AG04449 (cell line): ENCODE results near the gene FASTKD2.
"Not testable (repeated sequence)": the region's sequence is repeated elsewhere in the genome, so short reads cannot be mapped to it uniquely, and the experiment has no call there.

Experiments
- CTCF ChIA-PET: fragments of 350-600 bp; formaldehyde crosslinking; extraction: SDS; loops from one replicate; lab custom pipeline; 2021; ENCODE audit warnings: antibody characterized with exemption; lab: Yijun Ruan, JAX
- POLR2A ChIA-PET: fragments of 400-600, 350-600 bp; formaldehyde crosslinking; extraction: SDS; loops from one replicate; lab custom pipeline; 2020; ENCODE audit warnings: antibody characterized with exemption, inconsistent platforms; lab: Yijun Ruan, JAX
- DNase-seq: peaks from one replicate; pipeline ENCODE4 v3.0.0-alpha.2; 2010; ENCODE audit warnings: low read depth, low spot score
- H3K4me3 ChIP-seq: 2 replicates; pipeline ENCODE4 v1.5.1; 2011; ENCODE audit warnings: low read depth, mild to moderate bottlenecking, control low read depth, low read length
- TF ChIP-seq, protein P1 (sequence below): IDR thresholded peaks from one replicate; pipeline ENCODE4 v1.5.1; 2011; ENCODE audit warnings: mild to moderate bottlenecking, moderate library complexity, low read length, control low read depth, inconsistent platforms; ENCODE audit not compliant: insufficient read depth; ENCODE audit errors: missing control alignments

FASTKD2 gene

DNA sequence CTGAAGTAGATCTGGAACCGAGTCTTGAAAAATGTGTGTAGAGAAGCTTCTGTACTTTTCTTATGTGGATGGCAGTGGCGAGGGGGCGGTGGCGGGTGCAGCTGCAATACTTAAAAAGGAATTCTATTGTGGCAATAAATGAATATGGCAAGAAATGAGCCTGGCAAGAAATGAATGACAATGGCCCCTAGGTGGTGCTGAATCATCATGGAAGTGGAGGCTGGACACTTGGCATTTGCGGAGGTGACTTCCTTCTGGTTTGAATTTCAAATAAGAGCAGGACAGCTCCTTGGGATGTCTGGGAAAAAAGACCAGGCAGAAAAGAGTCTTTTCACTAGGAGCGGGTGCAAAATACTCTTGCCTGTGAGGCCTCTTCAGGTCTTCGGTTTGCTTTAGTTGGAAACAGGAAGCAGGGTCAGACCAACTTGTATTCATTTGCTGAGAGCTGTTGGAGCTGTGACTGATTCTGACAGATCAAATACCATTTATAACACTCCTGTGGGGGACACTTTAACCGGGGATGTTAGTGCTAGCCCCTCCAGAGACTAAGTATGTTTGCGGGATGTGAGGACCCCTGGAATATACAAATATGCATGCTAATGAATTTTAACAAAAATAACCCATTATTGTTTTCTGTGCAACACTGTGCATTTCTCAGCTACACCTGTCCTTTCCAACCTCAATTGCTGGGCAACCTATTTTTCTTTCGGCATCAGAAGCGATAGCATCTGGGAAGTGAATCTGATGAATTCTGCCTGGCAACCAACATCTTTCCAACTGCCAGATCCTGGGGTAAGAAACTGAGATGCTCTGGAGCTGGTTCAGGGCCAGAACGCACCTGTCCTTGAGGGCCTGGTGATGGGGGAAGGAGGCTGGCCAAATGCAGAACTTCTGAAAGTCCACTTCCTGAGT lies 35.4 kb downstream of the FASTKD2 start:
- H3K4me3 ChIP-seq = no peak overlapping the region
- ChIA-PET CTCF (interaction anchor here (0.6 to 6.6 kb wide), 37 partner anchors 10 to 1704 kb away, joined by 3 to 68 read pairs (median 4); partner anchors contain the start of gene KLF7), POLR2A (interaction anchor here (1.0 kb wide), 1 partner anchor 365 kb away, joined by 3 read pairs; the partner anchor contains the start of gene KLF7)
- peak; percentile 38 for DNase-seq
- TF ChIP-seq, protein P1, sequence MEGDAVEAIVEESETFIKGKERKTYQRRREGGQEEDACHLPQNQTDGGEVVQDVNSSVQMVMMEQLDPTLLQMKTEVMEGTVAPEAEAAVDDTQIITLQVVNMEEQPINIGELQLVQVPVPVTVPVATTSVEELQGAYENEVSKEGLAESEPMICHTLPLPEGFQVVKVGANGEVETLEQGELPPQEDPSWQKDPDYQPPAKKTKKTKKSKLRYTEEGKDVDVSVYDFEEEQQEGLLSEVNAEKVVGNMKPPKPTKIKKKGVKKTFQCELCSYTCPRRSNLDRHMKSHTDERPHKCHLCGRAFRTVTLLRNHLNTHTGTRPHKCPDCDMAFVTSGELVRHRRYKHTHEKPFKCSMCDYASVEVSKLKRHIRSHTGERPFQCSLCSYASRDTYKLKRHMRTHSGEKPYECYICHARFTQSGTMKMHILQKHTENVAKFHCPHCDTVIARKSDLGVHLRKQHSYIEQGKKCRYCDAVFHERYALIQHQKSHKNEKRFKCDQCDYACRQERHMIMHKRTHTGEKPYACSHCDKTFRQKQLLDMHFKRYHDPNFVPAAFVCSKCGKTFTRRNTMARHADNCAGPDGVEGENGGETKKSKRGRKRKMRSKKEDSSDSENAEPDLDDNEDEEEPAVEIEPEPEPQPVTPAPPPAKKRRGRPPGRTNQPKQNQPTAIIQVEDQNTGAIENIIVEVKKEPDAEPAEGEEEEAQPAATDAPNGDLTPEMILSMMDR = peak; percentile 68

DNA sequence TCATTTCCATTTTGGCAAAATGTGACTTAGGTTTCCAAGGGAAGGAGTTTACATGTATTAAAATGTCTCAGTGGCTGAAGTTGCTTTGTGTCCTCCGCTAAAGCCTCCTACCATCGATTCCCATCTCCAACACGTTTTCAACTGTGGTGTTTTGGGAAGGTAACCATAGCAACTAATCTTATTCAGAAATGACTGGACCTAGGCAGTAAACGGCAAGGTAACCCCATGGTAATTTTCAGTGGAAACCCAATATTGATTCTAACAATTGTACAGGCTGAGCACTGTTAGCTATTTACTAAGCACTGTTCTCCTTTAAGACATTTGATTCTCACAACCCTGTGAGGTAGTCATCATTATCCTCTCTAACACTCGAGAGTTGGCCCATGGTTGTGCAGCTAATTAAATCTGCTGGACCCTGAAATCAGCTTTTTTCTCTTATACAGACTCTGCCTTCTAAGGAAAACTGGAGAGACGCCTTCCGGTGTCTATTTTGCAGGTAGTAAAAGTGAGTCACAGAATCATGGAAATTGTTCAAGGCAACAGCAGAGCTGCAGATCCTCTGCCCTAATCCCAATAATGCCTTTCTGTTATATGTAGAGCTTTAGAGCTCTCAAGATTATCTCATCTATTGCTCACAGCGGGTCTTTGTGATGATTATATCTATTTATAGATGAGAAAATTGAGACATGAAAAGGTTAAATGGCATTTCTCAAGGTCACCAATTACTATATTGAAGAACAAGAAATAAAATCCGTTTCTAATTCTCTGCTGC lies 36.2 kb downstream of the FASTKD2 start:
- no peak for DNase-seq
- CTCF ChIA-PET = interaction anchor here (0.8 to 6.6 kb wide), 20 partner anchors 11 to 933 kb away, joined by 3 to 68 read pairs (median 5); no protein-coding TSS in a partner anchor

DNA sequence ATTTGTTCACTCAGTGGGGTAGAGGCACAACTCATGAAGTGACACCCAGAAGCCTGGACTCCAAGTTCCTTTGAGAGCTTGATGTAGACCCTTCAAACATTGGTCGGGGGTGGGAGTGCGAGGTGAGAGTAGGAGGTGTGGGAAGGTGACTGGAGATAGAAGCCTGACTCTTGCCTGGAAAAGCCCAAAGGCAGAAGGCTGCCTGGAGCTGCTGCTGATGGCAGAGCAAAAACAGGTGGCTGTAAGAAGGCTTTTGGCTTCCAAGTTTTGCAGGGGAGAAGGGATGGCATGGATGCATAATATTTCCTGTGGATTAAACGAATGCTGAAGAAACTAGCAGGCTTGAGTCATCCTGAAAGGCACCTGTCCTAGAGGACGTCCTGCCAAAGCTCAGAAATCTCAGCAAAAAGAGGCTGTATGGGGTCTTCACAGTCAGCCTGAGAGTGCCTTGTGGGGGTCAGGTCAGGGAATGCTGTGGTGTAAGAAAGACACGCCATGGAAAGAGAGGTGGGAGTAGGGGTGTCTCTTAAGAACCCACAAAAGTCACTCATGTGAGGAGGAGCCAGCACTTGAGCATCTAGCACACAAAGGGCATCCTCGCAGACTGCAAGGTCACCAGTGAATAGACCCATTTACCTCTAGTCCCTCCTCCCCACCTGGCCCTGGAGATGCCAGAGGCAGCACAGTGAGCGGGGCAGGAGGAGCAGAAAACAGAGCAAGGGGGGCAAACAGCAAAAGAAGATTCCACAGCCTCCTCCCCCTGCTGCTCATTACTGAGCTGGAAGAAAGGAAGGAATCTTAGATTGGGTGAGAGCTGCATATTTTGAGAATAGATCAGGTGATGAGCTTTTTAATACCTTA lies 37.5 kb downstream of the FASTKD2 start:
- POLR2A ChIA-PET = no interaction called here
- H3K4me3 ChIP-seq = no peak overlapping the region
- DNase-seq = no peak
- CTCF ChIA-PET = interaction anchor here (0.8 to 6.6 kb wide), 9 partner anchors 9 to 674 kb away, joined by 3 to 68 read pairs (median 3); partner anchors contain the start of genes FASTKD2 and MDH1B
- TF ChIP-seq, protein P1 = no peak

More for the DNA sequence above, 36.2 kb downstream of the FASTKD2 start:
- TF ChIP-seq, protein P1 = no peak
- POLR2A ChIA-PET = interaction anchor here (1.0 kb wide), 1 partner anchor 365 kb away, joined by 3 read pairs; the partner anchor contains the start of gene KLF7
- H3K4me3 ChIP-seq = no peak overlapping the region

DNA sequence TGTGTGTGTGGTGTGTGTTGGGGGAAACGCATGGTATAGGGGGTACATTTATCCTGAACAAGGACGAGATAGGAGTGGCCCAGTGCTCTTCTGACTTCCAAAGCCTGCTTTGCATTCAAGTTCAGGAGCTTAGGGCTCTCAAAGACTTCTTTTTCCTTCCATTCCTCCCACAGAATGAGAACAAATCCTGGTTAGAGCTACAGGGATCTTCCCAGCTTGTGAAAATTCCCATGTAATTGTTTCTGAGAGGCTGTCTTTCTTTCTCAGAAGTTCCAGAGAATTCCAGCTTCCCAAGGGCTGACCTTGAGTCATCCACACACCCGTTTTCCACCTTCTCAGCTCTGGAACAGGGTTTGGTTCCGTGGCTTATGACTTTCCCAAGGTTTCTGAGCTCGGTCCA lies 38.9 kb downstream of the FASTKD2 start:
- ChIA-PET CTCF (interaction anchor here (0.9 to 6.6 kb wide), 4 partner anchors 13 to 672 kb away, joined by 3 to 68 read pairs (median 30); no protein-coding TSS in a partner anchor), POLR2A (no interaction called here)
- TF ChIP-seq, protein P1 = no peak
- H3K4me3 ChIP-seq = no peak overlapping the region
- DNase-seq = no peak

DNA sequence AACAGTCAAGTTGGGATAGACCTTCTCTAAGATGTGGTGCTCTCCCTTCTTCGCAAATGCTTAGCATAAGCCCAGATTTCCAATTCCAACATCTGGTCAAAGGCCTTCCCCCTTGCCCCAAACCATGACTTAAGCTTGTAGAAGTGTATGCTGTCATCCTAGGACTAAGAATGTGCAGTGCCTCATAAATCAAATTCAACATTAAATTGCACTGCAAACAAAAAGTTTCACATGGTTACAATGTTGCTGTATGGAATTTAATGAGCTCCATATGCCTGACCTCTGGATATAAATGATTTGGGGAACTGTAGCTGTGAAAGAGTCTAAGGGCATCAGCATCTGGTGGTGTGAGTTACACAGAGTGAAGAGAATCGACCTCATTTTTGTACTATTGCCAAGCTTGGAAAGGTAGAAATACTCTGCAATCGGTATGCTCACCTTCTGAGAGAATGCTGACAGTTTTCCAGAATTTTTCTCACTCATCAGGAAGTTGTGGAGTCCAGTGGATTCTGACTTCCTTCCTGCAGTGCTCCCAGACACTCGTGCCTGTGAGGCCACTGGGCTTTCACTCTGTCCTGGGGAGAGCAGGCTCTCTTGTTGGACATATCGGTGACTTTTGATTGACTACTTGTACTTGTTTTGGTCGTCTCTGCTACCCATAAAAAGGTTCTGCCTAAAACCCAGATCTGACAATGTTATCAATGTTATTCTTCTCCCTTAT lies 40.6 kb downstream of the FASTKD2 start:
- CTCF ChIA-PET = interaction anchor here (0.6 to 1.2 kb wide), 6 partner anchors 15 to 670 kb away, joined by 3 read pairs; no protein-coding TSS in a partner anchor

GRCh38 chr2:206807624-206808023 lies 42.2 kb downstream of the FASTKD2 start:
- POLR2A ChIA-PET, DNase-seq, CTCF ChIA-PET, H3K4me3 ChIP-seq: not testable (repeated sequence)

More for the DNA sequence above, 40.6 kb downstream of the FASTKD2 start:
- POLR2A ChIA-PET = no interaction called here
- TF ChIP-seq, protein P1 = no peak
- DNase-seq = peak; percentile 10
- no peak overlapping the region for H3K4me3 ChIP-seq

- DNase-seq, CTCF ChIA-PET, H3K4me3 ChIP-seq, POLR2A ChIA-PET: not testable (repeated sequence)
These were observed 47.1 kb downstream of the FASTKD2 start for GRCh38 chr2:206812471-206812870.
